Hematopoietic multipotent progenitor cell treated with erythropoietin and hydrocortisone succinate and interleukin-3 and kit ligand, for 15 days (in vitro differentiated cells): ENCODE results near the gene CCN2.
"Not testable (repeated sequence)": the region's sequence is repeated elsewhere in the genome, so short reads cannot be mapped to it uniquely, and the experiment has no call there.

Experiments used
- DNase-seq: peaks from one replicate; pipeline ENCODE4 v3.0.0-alpha.2; 2015; ENCODE audit warnings: low spot score

CCN2 gene

GRCh38 chr6:131937703-131938631 lies 13.2 kb downstream of the CCN2 start:
- no peak for DNase-seq

- no peak for DNase-seq
Measured at GRCh38 chr6:131937226-131937625, 13.9 kb downstream of the CCN2 start.

GRCh38 chr6:131936156-131936555 lies 15.0 kb downstream of the CCN2 start:
- DNase-seq: no peak

- DNase-seq: no peak
Measured at GRCh38 chr6:131931063-131931750, 20.0 kb downstream of the CCN2 start.

- DNase-seq: no peak
Measured at GRCh38 chr6:131929976-131930375, 21.2 kb downstream of the CCN2 start.

GRCh38 chr6:131929264-131929663 lies 21.9 kb downstream of the CCN2 start:
- DNase-seq: no peak

- no peak for DNase-seq
Measured at GRCh38 chr6:131924881-131925474, 26.2 kb downstream of the CCN2 start.

- DNase-seq: peak; percentile 52
Measured at GRCh38 chr6:131923356-131923755, 27.8 kb downstream of the CCN2 start.

GRCh38 chr6:131920656-131921055 lies 30.5 kb downstream of the CCN2 start:
- DNase-seq: no peak

- DNase-seq: no peak
Measured at GRCh38 chr6:131918650-131919355, 32.4 kb downstream of the CCN2 start.

GRCh38 chr6:131917763-131918649 lies 33.2 kb downstream of the CCN2 start:
- no peak for DNase-seq

- DNase-seq: no peak
Measured at GRCh38 chr6:131917318-131917717, 33.9 kb downstream of the CCN2 start.

GRCh38 chr6:131916847-131917246 lies 34.3 kb downstream of the CCN2 start:
- no peak for DNase-seq

- not testable (repeated sequence) for DNase-seq
Measured at GRCh38 chr6:131916091-131916796, 34.9 kb downstream of the CCN2 start.

- peak; percentile 36 for DNase-seq
Measured at GRCh38 chr6:131914967-131915751, 36.0 kb downstream of the CCN2 start.

- no peak for DNase-seq
Measured at GRCh38 chr6:131914234-131914633, 36.9 kb downstream of the CCN2 start.

- no peak for DNase-seq
Measured at GRCh38 chr6:131911951-131912350, 39.2 kb downstream of the CCN2 start.

- no peak for DNase-seq
Measured at GRCh38 chr6:131910956-131911355, 40.2 kb downstream of the CCN2 start.

- no peak for DNase-seq
Measured at GRCh38 chr6:131910219-131910589, 41.0 kb downstream of the CCN2 start.
